Measurements from ENCODE around the gene EGFR.

Gene EGFR

GRCh38 chr7:54996391-54996790 is 22.4 kb upstream of the EGFR start:
- H3K23ac ChIP-seq (ENCODE audit: low read depth, low read length, poor library complexity): no peak overlapping the region
- H3K4me1 ChIP-seq (ENCODE audit: control insufficient read depth in 2 of 2, insufficient read depth in 1 of 2, low read depth in 1 of 2, low read length in 2 of 2): no peaks in the 10 kb centered on the region
- peaks cover 0 to 6% (median 0%) of the 10 kb centered on the region in 3 experiments for H3K27me3 ChIP-seq (ENCODE audit: control insufficient read depth in 3 of 3, insufficient read depth in 3 of 3, low read depth in 1 of 3, low read length in 3 of 3)
- H3K4me2 ChIP-seq (ENCODE audit: insufficient read depth, low read length, poor library complexity, severe bottlenecking): no peak overlapping the region
- H3K9me3 ChIP-seq (replicated peaks in 1 of 2; ENCODE audit: control insufficient read depth in 2 of 2, insufficient read depth in 1 of 2, low read depth in 1 of 2, low read length in 2 of 2): no peaks in the 10 kb centered on the region
- H2BK15ac ChIP-seq (ENCODE audit: low read length): no peak overlapping the region
- H2BK5ac ChIP-seq (ENCODE audit: low read length): no peak overlapping the region
- H3K4me3 ChIP-seq (ENCODE audit: low read length in 2 of 2): no peak overlapping the region
- no peak overlapping the region for H3K4ac ChIP-seq (ENCODE audit: low read length)
- H2AFZ ChIP-seq (ENCODE audit: low read length): no peak overlapping the region
- no peak for DNase-seq (ENCODE audit: low spot score)
- H2BK12ac ChIP-seq (ENCODE audit: low read length): no peak overlapping the region
- no peak overlapping the region for H3K9ac ChIP-seq (ENCODE audit: low read depth, low read length, poor library complexity)
- H2AK5ac ChIP-seq (ENCODE audit: low read depth, low read length): no peak overlapping the region
- H3K36me3 ChIP-seq (replicated peaks in 1 of 2; ENCODE audit: control insufficient read depth in 2 of 2, insufficient read depth in 2 of 2, low read length in 2 of 2): no peaks in the 10 kb centered on the region
- no peak overlapping the region for H3K14ac ChIP-seq (ENCODE audit: low read length)
- no peak overlapping the region for H3K27ac ChIP-seq (replicated peaks; ENCODE audit: low read length)
- no peak overlapping the region for H2BK120ac ChIP-seq (ENCODE audit: low read depth, low read length)
- no peak overlapping the region for H4K8ac ChIP-seq (ENCODE audit: low read depth, low read length)
- H3K79me1 ChIP-seq (ENCODE audit: low read depth, low read length): no peaks in the 10 kb centered on the region
- H4K91ac ChIP-seq (ENCODE audit: low read depth, low read length, poor library complexity): no peak overlapping the region
- no peak overlapping the region for H3K18ac ChIP-seq (ENCODE audit: low read length)

GRCh38 chr7:55004579-55004978 is 14.2 kb upstream of the EGFR start:
- no peak overlapping the region for H2BK120ac ChIP-seq (ENCODE audit: low read depth, low read length)
- no peak overlapping the region for H3K4me3 ChIP-seq (ENCODE audit: low read length in 2 of 2)
- no peak overlapping the region for H3K4me2 ChIP-seq (ENCODE audit: insufficient read depth, low read length, poor library complexity, severe bottlenecking)
- H3K79me1 ChIP-seq (ENCODE audit: low read depth, low read length): no peaks in the 10 kb centered on the region
- H2BK5ac ChIP-seq (ENCODE audit: low read length): no peak overlapping the region
- H2AFZ ChIP-seq (ENCODE audit: low read length): no peak overlapping the region
- H3K14ac ChIP-seq (ENCODE audit: low read length): no peak overlapping the region
- H3K4ac ChIP-seq (ENCODE audit: low read length): no peak overlapping the region
- no peak overlapping the region for H2AK5ac ChIP-seq (ENCODE audit: low read depth, low read length)
- H3K18ac ChIP-seq (ENCODE audit: low read length): no peak overlapping the region
- H2BK12ac ChIP-seq (ENCODE audit: low read length): no peak overlapping the region
- H3K36me3 ChIP-seq (replicated peaks in 1 of 2; ENCODE audit: control insufficient read depth in 2 of 2, insufficient read depth in 2 of 2, low read length in 2 of 2): no peaks in the 10 kb centered on the region
- DNase-seq (ENCODE audit: low spot score): no peak
- no peak overlapping the region for H4K91ac ChIP-seq (ENCODE audit: low read depth, low read length, poor library complexity)
- no CpG with 5 or more reads among the region's 29 CpGs for WGBS, 2 donors (ENCODE audit: extremely low coverage in 2 of 2, insufficient read length in 2 of 2, insufficient replicate concordance in 1 of 2)
- H3K9me3 ChIP-seq (replicated peaks in 1 of 2; ENCODE audit: control insufficient read depth in 2 of 2, insufficient read depth in 1 of 2, low read depth in 1 of 2, low read length in 2 of 2): no peaks in the 10 kb centered on the region
- no peak overlapping the region for H4K8ac ChIP-seq (ENCODE audit: low read depth, low read length)
- H3K23ac ChIP-seq (ENCODE audit: low read depth, low read length, poor library complexity): no peak overlapping the region
- H3K27me3 ChIP-seq (ENCODE audit: control insufficient read depth in 3 of 3, insufficient read depth in 3 of 3, low read depth in 1 of 3, low read length in 3 of 3): peaks cover 0 to 3% (median 0%) of the 10 kb centered on the region in 3 experiments
- no peaks in the 10 kb centered on the region for H3K4me1 ChIP-seq (ENCODE audit: control insufficient read depth in 2 of 2, insufficient read depth in 1 of 2, low read depth in 1 of 2, low read length in 2 of 2)
- H2BK15ac ChIP-seq (ENCODE audit: low read length): no peak overlapping the region
- H3K9ac ChIP-seq (ENCODE audit: low read depth, low read length, poor library complexity): no peak overlapping the region
- no peak overlapping the region for H3K27ac ChIP-seq (replicated peaks; ENCODE audit: low read length)

DNA sequence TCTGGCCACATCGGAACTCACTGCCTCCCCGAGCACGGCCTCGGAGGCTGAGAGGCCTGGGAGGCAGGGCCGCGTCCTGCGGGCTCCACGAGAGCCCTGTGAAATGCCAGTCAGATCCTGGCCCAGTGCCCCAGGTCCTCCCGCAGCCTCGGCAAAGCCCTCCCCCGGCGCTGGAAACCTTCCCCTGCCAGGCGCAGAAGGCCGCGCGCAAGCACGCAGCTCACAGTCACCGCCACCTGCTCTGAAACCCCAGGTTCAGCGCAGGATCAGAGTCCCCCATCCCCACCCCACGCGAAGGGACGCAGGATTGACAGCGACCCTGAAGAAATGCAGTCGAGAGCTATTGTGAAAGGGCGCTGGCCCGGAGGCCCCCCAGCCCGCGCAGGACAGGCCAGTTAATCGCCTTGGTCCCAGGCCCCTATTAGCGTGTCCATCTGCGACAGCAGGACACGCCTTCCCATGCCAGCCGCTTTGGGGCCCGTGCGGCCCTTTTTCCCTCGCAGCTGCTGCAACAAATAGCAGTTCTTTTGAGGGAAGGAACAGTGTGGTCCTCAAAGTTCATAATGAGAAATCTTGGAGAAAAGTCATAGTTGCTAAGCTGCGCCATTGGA is 13.5 kb upstream of the EGFR start:
- H3K4ac ChIP-seq (ENCODE audit: low read length): no peak overlapping the region
- no CpG with 5 or more reads among the region's 37 CpGs for WGBS, 2 donors (ENCODE audit: extremely low coverage in 2 of 2, insufficient read length in 2 of 2, insufficient replicate concordance in 1 of 2)
- peaks cover 0 to 3% of the 10 kb centered on the region in 2 donors for H3K4me1 ChIP-seq (ENCODE audit: control insufficient read depth in 2 of 2, insufficient read depth in 1 of 2, low read depth in 1 of 2, low read length in 2 of 2)
- no peak overlapping the region for H2AK5ac ChIP-seq (ENCODE audit: low read depth, low read length)
- H3K4me2 ChIP-seq (ENCODE audit: insufficient read depth, low read length, poor library complexity, severe bottlenecking): no peak overlapping the region
- H3K27me3 ChIP-seq (ENCODE audit: control insufficient read depth in 3 of 3, insufficient read depth in 3 of 3, low read depth in 1 of 3, low read length in 3 of 3): peaks cover 0 to 3% (median 0%) of the 10 kb centered on the region in 3 experiments
- no peak overlapping the region for H4K8ac ChIP-seq (ENCODE audit: low read depth, low read length)
- no peak overlapping the region for H4K91ac ChIP-seq (ENCODE audit: low read depth, low read length, poor library complexity)
- no peaks in the 10 kb centered on the region for H3K36me3 ChIP-seq (replicated peaks in 1 of 2; ENCODE audit: control insufficient read depth in 2 of 2, insufficient read depth in 2 of 2, low read length in 2 of 2)
- H2BK12ac ChIP-seq (ENCODE audit: low read length): no peak overlapping the region
- H3K14ac ChIP-seq (ENCODE audit: low read length): peak overlapping the region; percentile 73
- no peak overlapping the region for H2BK120ac ChIP-seq (ENCODE audit: low read depth, low read length)
- peak overlapping the region; percentile 23 for H3K18ac ChIP-seq (ENCODE audit: low read length)
- no peak overlapping the region for H2AFZ ChIP-seq (ENCODE audit: low read length)
- H3K79me1 ChIP-seq (ENCODE audit: low read depth, low read length): no peaks in the 10 kb centered on the region
- no peak for DNase-seq (ENCODE audit: low spot score)
- no peak overlapping the region for H2BK15ac ChIP-seq (ENCODE audit: low read length)
- H3K9me3 ChIP-seq (replicated peaks in 1 of 2; ENCODE audit: control insufficient read depth in 2 of 2, insufficient read depth in 1 of 2, low read depth in 1 of 2, low read length in 2 of 2): no peaks in the 10 kb centered on the region
- H3K27ac ChIP-seq (replicated peaks; ENCODE audit: low read length): no peak overlapping the region
- no peak overlapping the region for H3K4me3 ChIP-seq (ENCODE audit: low read length in 2 of 2)
- H2BK5ac ChIP-seq (ENCODE audit: low read length): no peak overlapping the region
- no peak overlapping the region for H3K9ac ChIP-seq (ENCODE audit: low read depth, low read length, poor library complexity)
- no peak overlapping the region for H3K23ac ChIP-seq (ENCODE audit: low read depth, low read length, poor library complexity)

GRCh38 chr7:55006499-55006898 is 12.3 kb upstream of the EGFR start:
- Histone ChIP-seq H3K79me1 (ENCODE audit: low read depth, low read length) (no peaks in the 10 kb centered on the region), H4K91ac (ENCODE audit: low read depth, low read length, poor library complexity) (no peak overlapping the region), H3K4me3 (ENCODE audit: low read length in 2 of 2) (no peak overlapping the region), H3K9me3 (replicated peaks in 1 of 2; ENCODE audit: control insufficient read depth in 2 of 2, insufficient read depth in 1 of 2, low read depth in 1 of 2, low read length in 2 of 2) (no peaks in the 10 kb centered on the region), H2BK120ac (ENCODE audit: low read depth, low read length) (no peak overlapping the region), H3K4ac (ENCODE audit: low read length) (no peak overlapping the region), H2AK5ac (ENCODE audit: low read depth, low read length) (no peak overlapping the region), H2BK12ac (ENCODE audit: low read length) (no peak overlapping the region), H3K36me3 (replicated peaks in 1 of 2; ENCODE audit: control insufficient read depth in 2 of 2, insufficient read depth in 2 of 2, low read length in 2 of 2) (no peaks in the 10 kb centered on the region), H3K14ac (ENCODE audit: low read length) (peak overlapping the region; percentile 67), H2BK15ac (ENCODE audit: low read length) (no peak overlapping the region), H4K8ac (ENCODE audit: low read depth, low read length) (no peak overlapping the region), H2AFZ (ENCODE audit: low read length) (no peak overlapping the region), H3K9ac (ENCODE audit: low read depth, low read length, poor library complexity) (no peak overlapping the region), H3K18ac (ENCODE audit: low read length) (peak overlapping the region; percentile 19), H3K4me1 (ENCODE audit: control insufficient read depth in 2 of 2, insufficient read depth in 1 of 2, low read depth in 1 of 2, low read length in 2 of 2) (peaks cover 0 to 3% of the 10 kb centered on the region in 2 donors), H3K27me3 (ENCODE audit: control insufficient read depth in 3 of 3, insufficient read depth in 3 of 3, low read depth in 1 of 3, low read length in 3 of 3) (peaks cover 0 to 3% (median 0%) of the 10 kb centered on the region in 3 experiments), H3K23ac (ENCODE audit: low read depth, low read length, poor library complexity) (no peak overlapping the region), H3K4me2 (ENCODE audit: insufficient read depth, low read length, poor library complexity, severe bottlenecking) (no peak overlapping the region), H3K27ac (replicated peaks; ENCODE audit: low read length) (no peak overlapping the region), H2BK5ac (ENCODE audit: low read length) (no peak overlapping the region)
- WGBS, 2 donors (ENCODE audit: extremely low coverage in 2 of 2, insufficient read length in 2 of 2, insufficient replicate concordance in 1 of 2): no CpG with 5 or more reads among the region's 11 CpGs
- DNase-seq (ENCODE audit: low spot score): no peak
